Activated CD8-positive, alpha-beta T cell treated with anti-CD3 and anti-CD28 coated beads for 36 hours (primary cell): ENCODE data around the gene RBFOX1. TPM values are rescaled to one million over a fixed set of nuclear protein-coding genes. Genes with fewer than 3 reads are reported as not detected.

ENCODE experiments used
- ATAC-seq: fragments of 200-7000 bp; cut with Tn5 transposase; one replicate; pipeline ENCODE4 v1.10.0; 2021; ENCODE audit warnings: mild to moderate bottlenecking, moderate library complexity
- CTCF ChIA-PET: fragments of 350-600 bp; sonication (Branson Sonifier 250); formaldehyde crosslinking; loops from one replicate; lab custom pipeline; 2021; ENCODE audit warnings: antibody characterized with exemption; lab: Charles Lee
- POLR2A ChIA-PET: fragments of 350-600 bp; sonication (Branson Sonifier 250); formaldehyde crosslinking; loops from one replicate; lab custom pipeline; 2021; ENCODE audit warnings: antibody characterized with exemption; lab: Charles Lee
- DNase-seq: peaks from one replicate; pipeline ENCODE4 v3.0.0-alpha.2; 2020
- H3K27ac Mint-ChIP-seq: one replicate; pipeline ENCODE4 v1.8.0; 2021; ENCODE audit warnings: mild to moderate bottlenecking, mixed read lengths
- H3K27me3 Mint-ChIP-seq: one replicate; pipeline ENCODE4 v1.8.0; 2021; ENCODE audit warnings: mixed read lengths
- H3K36me3 Mint-ChIP-seq: one replicate; pipeline ENCODE4 v1.8.0; 2021; ENCODE audit warnings: low read depth, mixed read lengths
- H3K4me1 Mint-ChIP-seq: one replicate; pipeline ENCODE4 v1.8.0; 2021; ENCODE audit warnings: low read depth, mixed read lengths
- H3K4me3 Mint-ChIP-seq: one replicate; pipeline ENCODE4 v1.8.0; 2021; ENCODE audit warnings: mild to moderate bottlenecking, moderate library complexity, mixed read lengths
- H3K9me3 Mint-ChIP-seq: one replicate; pipeline ENCODE4 v1.8.0; 2021; ENCODE audit warnings: mixed read lengths
- intact Hi-C: fragments of 100-400 bp; cut with micrococcal nuclease; formaldehyde crosslinking; loops from one replicate; pipeline ENCODE4 v1.10.0; 2022
- total RNA-seq, 2 experiments: library from RNA; stranded (reverse); gene quantifications; one replicate each; pipeline ENCODE4 v1.2.3, GENCODE V29; 2021
- TF ChIP-seq, protein P1 (sequence below): fragments of 200-600 bp; IDR thresholded peaks from one replicate; pipeline ENCODE4 v1.8.0; 2022; ENCODE audit warnings: antibody characterized with exemption, mild to moderate bottlenecking

Gene RBFOX1
- total RNA-seq, 2 experiments from 2014 or later: not detected

- POLR2A ChIA-PET: no interaction called here
- H3K9me3 Mint-ChIP-seq: peaks cover 9% of the 10 kb centered on the region
- no peaks in the 10 kb centered on the region for H3K27me3 Mint-ChIP-seq
These were observed 414.3 kb downstream of the RBFOX1 start for GRCh38 chr16:7746941-7747340.

GRCh38 chr16:7748522-7748921 lies 415.9 kb downstream of the RBFOX1 start:
- Mint-ChIP-seq H3K27me3 (no peaks in the 10 kb centered on the region), H3K4me3 (no peak overlapping the region), H3K27ac (no peak overlapping the region), H3K9me3 (peaks cover 9% of the 10 kb centered on the region), H3K36me3 (no peaks in the 10 kb centered on the region), H3K4me1 (no peaks in the 10 kb centered on the region)
- POLR2A ChIA-PET: no interaction called here
- TF ChIP-seq, protein P1, sequence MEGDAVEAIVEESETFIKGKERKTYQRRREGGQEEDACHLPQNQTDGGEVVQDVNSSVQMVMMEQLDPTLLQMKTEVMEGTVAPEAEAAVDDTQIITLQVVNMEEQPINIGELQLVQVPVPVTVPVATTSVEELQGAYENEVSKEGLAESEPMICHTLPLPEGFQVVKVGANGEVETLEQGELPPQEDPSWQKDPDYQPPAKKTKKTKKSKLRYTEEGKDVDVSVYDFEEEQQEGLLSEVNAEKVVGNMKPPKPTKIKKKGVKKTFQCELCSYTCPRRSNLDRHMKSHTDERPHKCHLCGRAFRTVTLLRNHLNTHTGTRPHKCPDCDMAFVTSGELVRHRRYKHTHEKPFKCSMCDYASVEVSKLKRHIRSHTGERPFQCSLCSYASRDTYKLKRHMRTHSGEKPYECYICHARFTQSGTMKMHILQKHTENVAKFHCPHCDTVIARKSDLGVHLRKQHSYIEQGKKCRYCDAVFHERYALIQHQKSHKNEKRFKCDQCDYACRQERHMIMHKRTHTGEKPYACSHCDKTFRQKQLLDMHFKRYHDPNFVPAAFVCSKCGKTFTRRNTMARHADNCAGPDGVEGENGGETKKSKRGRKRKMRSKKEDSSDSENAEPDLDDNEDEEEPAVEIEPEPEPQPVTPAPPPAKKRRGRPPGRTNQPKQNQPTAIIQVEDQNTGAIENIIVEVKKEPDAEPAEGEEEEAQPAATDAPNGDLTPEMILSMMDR: no peak
- intact Hi-C loops: no loop called here
- no peak for ATAC-seq
- CTCF ChIA-PET: no interaction called here
- DNase-seq: no peak

More at GRCh38 chr16:7746941-7747340, 414.3 kb downstream of the RBFOX1 start:
- DNase-seq (no peak), ATAC-seq (no peak)
- H3K36me3 Mint-ChIP-seq: no peaks in the 10 kb centered on the region
- CTCF ChIA-PET: no interaction called here
- H3K4me1 Mint-ChIP-seq: no peaks in the 10 kb centered on the region
- H3K4me3 Mint-ChIP-seq: no peak overlapping the region
- H3K27ac Mint-ChIP-seq: no peak overlapping the region
- intact Hi-C loops: no loop called here
- TF ChIP-seq, protein P1: no peak

GRCh38 chr16:7755347-7755882 lies 422.8 kb downstream of the RBFOX1 start:
- TF ChIP-seq, protein P1: no peak
- no peaks in the 10 kb centered on the region for H3K9me3 Mint-ChIP-seq
- no peak for DNase-seq
- intact Hi-C loops: no loop called here
- no peaks in the 10 kb centered on the region for H3K36me3 Mint-ChIP-seq
- CTCF ChIA-PET: no interaction called here
- ATAC-seq: no peak
- POLR2A ChIA-PET: no interaction called here
- no peak overlapping the region for H3K4me3 Mint-ChIP-seq
- no peaks in the 10 kb centered on the region for H3K4me1 Mint-ChIP-seq
- H3K27me3 Mint-ChIP-seq: no peaks in the 10 kb centered on the region
- H3K27ac Mint-ChIP-seq: no peak overlapping the region
